ENCODE measurements around the gene AP2S1. TPM values are rescaled to one million over a fixed set of nuclear protein-coding genes. Genes with fewer than 3 reads are reported as not detected.

Gene AP2S1
- total RNA-seq, 1 donor from 2014 or later, result 120 TPM

DNA sequence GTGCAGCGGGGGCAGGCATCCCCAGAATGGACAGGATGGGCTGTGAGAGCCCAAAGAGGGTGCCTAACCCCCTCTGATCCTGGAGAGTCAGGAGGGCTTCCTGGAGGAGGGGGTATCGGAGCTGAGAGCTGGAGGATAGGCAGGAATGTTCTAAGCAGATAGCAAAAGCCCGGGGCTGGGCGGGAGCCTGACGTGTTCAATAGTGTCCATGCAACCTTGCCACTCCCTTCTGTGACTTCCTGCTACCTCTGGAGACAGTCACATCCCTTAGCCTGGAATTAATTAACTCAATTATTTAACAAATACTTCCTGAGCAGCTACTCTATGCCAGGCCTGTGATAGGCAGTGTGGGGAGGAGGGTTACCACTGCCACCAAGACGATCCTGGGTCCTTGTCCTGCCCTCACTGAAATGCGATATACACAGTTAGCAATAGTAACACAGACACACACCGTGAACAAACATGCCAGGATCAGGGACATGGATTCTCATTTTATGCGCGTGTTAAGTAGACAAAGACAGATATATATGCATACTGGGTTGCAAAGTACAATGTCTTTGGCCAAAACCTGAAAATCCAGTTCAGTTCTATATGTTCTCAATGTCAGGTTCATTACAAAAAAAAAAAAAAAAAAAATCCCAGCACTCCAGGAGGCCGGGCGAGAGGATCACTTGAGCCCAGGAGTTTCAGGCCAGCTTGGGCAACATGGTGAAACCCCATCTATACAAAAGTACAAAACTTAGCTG, 10.7 kb downstream of the AP2S1 start:
- TF ChIP-seq, protein P1, sequence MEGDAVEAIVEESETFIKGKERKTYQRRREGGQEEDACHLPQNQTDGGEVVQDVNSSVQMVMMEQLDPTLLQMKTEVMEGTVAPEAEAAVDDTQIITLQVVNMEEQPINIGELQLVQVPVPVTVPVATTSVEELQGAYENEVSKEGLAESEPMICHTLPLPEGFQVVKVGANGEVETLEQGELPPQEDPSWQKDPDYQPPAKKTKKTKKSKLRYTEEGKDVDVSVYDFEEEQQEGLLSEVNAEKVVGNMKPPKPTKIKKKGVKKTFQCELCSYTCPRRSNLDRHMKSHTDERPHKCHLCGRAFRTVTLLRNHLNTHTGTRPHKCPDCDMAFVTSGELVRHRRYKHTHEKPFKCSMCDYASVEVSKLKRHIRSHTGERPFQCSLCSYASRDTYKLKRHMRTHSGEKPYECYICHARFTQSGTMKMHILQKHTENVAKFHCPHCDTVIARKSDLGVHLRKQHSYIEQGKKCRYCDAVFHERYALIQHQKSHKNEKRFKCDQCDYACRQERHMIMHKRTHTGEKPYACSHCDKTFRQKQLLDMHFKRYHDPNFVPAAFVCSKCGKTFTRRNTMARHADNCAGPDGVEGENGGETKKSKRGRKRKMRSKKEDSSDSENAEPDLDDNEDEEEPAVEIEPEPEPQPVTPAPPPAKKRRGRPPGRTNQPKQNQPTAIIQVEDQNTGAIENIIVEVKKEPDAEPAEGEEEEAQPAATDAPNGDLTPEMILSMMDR (IDR thresholded peaks at IDR 0.05; ENCODE audit: insufficient read depth, low read length, severe bottlenecking), result no peak
- no peak overlapping the region for H3K4me3 ChIP-seq (ENCODE audit: low read depth, low read length)
- no peak for FAIRE-seq
- H3K36me3 ChIP-seq (ENCODE audit: control insufficient read depth, insufficient read depth, low read length), result peaks cover 25% of the 10 kb centered on the region
- peak; percentile 45 for DNase-seq (ENCODE audit: low read depth)
- H3K27me3 ChIP-seq (ENCODE audit: control insufficient read depth, insufficient read depth, low read length), result no peaks in the 10 kb centered on the region

DNA sequence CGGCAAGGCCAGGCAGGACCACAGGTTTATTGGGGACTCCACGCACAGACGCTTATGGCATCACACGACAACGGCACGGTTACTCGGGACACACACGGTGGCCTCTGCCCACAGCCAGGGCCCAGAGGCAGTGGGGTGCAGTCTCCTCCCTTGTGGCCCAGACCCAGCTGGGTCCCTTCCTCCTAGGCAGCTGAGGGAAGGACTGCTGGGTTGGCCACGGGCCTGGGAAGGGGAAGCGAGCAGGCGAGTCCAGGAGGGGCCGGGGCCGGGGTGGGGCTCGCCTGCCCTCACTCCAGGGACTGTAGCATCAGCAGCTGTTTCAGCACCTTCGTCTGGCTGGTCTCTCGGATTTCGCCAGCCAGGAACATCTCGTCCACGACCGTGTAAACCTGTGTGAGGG, 12.5 kb downstream of the AP2S1 start:
- no peak for FAIRE-seq
- TF ChIP-seq, protein P1 (IDR thresholded peaks at IDR 0.05; ENCODE audit: insufficient read depth, low read length, severe bottlenecking), result no peak
- Histone ChIP-seq H3K36me3 (ENCODE audit: control insufficient read depth, insufficient read depth, low read length) (peaks cover 21% of the 10 kb centered on the region), H3K4me3 (ENCODE audit: low read depth, low read length) (no peak overlapping the region), H3K27me3 (ENCODE audit: control insufficient read depth, insufficient read depth, low read length) (no peaks in the 10 kb centered on the region)
- DNase-seq (ENCODE audit: low read depth), result no peak

GRCh38 chr19:46834984-46835383, 15.7 kb downstream of the AP2S1 start:
- no peak for FAIRE-seq

GRCh38 chr19:46834121-46834520, 16.5 kb downstream of the AP2S1 start:
- H3K4me3 ChIP-seq (ENCODE audit: low read depth, low read length), result no peak overlapping the region
- no peaks in the 10 kb centered on the region for H3K27me3 ChIP-seq (ENCODE audit: control insufficient read depth, insufficient read depth, low read length)
- DNase-seq (ENCODE audit: low read depth) (no peak), FAIRE-seq (no peak)
- TF ChIP-seq, protein P1 (IDR thresholded peaks at IDR 0.05; ENCODE audit: insufficient read depth, low read length, severe bottlenecking), result no peak
- peaks cover 8% of the 10 kb centered on the region for H3K36me3 ChIP-seq (ENCODE audit: control insufficient read depth, insufficient read depth, low read length)

More at GRCh38 chr19:46834984-46835383, 15.7 kb downstream of the AP2S1 start:
- Histone ChIP-seq H3K4me3 (ENCODE audit: low read depth, low read length) (no peak overlapping the region), H3K27me3 (ENCODE audit: control insufficient read depth, insufficient read depth, low read length) (no peaks in the 10 kb centered on the region), H3K36me3 (ENCODE audit: control insufficient read depth, insufficient read depth, low read length) (peaks cover 13% of the 10 kb centered on the region)
- no peak for DNase-seq (ENCODE audit: low read depth)
- TF ChIP-seq, protein P1 (IDR thresholded peaks at IDR 0.05; ENCODE audit: insufficient read depth, low read length, severe bottlenecking), result no peak

GRCh38 chr19:46830864-46831263, 19.8 kb downstream of the AP2S1 start:
- no peak for DNase-seq (ENCODE audit: low read depth)
- H3K36me3 ChIP-seq (ENCODE audit: control insufficient read depth, insufficient read depth, low read length), result no peaks in the 10 kb centered on the region
- TF ChIP-seq, protein P1 (IDR thresholded peaks at IDR 0.05; ENCODE audit: insufficient read depth, low read length, severe bottlenecking), result no peak
- FAIRE-seq, result no peak
- no peaks in the 10 kb centered on the region for H3K27me3 ChIP-seq (ENCODE audit: control insufficient read depth, insufficient read depth, low read length)
- H3K4me3 ChIP-seq (ENCODE audit: low read depth, low read length), result no peak overlapping the region

DNA sequence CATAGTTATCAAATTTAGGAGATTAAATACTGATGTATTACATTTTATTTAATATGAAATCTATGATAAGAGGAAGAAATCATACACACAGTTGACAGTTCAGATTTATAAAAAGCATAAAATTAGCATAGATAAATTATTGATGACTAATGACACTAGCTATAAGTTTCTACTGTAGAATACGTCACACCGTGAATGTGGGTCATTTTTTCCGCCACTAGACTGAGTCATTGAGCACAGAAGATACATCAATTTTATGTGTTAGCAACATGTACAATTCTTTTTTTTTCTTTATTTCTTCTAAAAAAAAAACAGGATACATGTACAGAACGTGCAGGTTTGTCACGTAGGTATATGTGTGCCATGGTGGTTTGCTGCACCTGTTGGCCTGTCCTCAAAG, 22.2 kb downstream of the AP2S1 start:
- no peak overlapping the region for H3K4me3 ChIP-seq (ENCODE audit: low read depth, low read length)
- FAIRE-seq, result no peak
- DNase-seq (ENCODE audit: low read depth), result no peak
- TF ChIP-seq, protein P1 (IDR thresholded peaks at IDR 0.05; ENCODE audit: insufficient read depth, low read length, severe bottlenecking), result no peak
- H3K36me3 ChIP-seq (ENCODE audit: control insufficient read depth, insufficient read depth, low read length), result no peaks in the 10 kb centered on the region
- H3K27me3 ChIP-seq (ENCODE audit: control insufficient read depth, insufficient read depth, low read length), result no peaks in the 10 kb centered on the region
